K562 (cell line): ENCODE data around the gene PUS7. TPM values are rescaled to one million over a fixed set of nuclear protein-coding genes. Genes with fewer than 3 reads are reported as not detected.

Experiments used
- ATAC-seq: fragments of 200-7000 bp; cut with Tn5 transposase; 3 replicates; pipeline ENCODE4 v1.9.1; 2020; ENCODE audit warnings: moderate library complexity
- BruUV-seq: library from RNA; stranded (reverse); fragments of 400-500 nt; replicated peaks from 2 replicates; lab custom pipeline; 2021; lab: Mats Ljungman, UMichigan
- CTCF ChIA-PET: fragments of 300-600 bp; formaldehyde crosslinking; extraction: SDS; loops from one replicate; lab custom pipeline; 2021; ENCODE audit warnings: low intra/inter-chr PET ratio; lab: Yijun Ruan, JAX
- POLR2A ChIA-PET: fragments of 300-600, 350-650 bp; sonication (Branson Sonifier 250); formaldehyde crosslinking; extraction: SDS; loops from one replicate; lab custom pipeline; 2021; ENCODE audit warnings: antibody characterized with exemption, inconsistent platforms; lab: Yijun Ruan, JAX
- DNase-seq, 4 experiments: peaks; one replicate each; pipeline versions ENCODE4 v3.0.0 to v3.0.0-alpha.2; 2011 to 2018; ENCODE audit warnings: low spot score in 3 of 4, mixed read lengths in 3 of 4; ENCODE audit errors: extremely low read depth in 1 of 4
- FAIRE-seq: peaks from 2 replicates; lab custom pipeline; 2011; peaks lifted over from hg19 to GRCh38; lab: Jason Lieb, UNC
- H2AFZ ChIP-seq: 2 replicates; pipeline ENCODE4 v1.6.0; 2011; ENCODE audit warnings: low read depth, low read length, control low read depth, inconsistent platforms
- H3K27ac ChIP-seq: fragments of 200-600 bp; 3 replicates; pipeline ENCODE4 v1.8.0; 2011; ENCODE audit warnings: low read depth, mild to moderate bottlenecking, control low read depth, inconsistent platforms, low read length, moderate library complexity, mixed read lengths; ENCODE audit errors: extremely low read depth
- H3K27me3 ChIP-seq, 2 experiments: fragments of 300-600 bp in 1 of 2; 2 replicates in 1 of 2; 3 replicates in 1 of 2; pipeline versions ENCODE4 v1.6.0 to v1.8.0; 2011; ENCODE audit warnings: inconsistent platforms in 2 of 2, low read length in 2 of 2, mild to moderate bottlenecking in 1 of 2, mixed read lengths in 1 of 2, moderate library complexity in 1 of 2; ENCODE audit not compliant: control insufficient read depth in 2 of 2, insufficient read depth in 2 of 2
- H3K36me3 ChIP-seq: fragments of 300-600 bp; 3 replicates; pipeline ENCODE4 v1.8.0; 2011; ENCODE audit warnings: mild to moderate bottlenecking, low read length, inconsistent platforms; ENCODE audit not compliant: control insufficient read depth, insufficient read depth
- H3K4me1 ChIP-seq, 2 experiments: fragments of 200-600 bp in 1 of 2; replicated peaks in 1 of 2; 2 replicates in 1 of 2; 3 replicates in 1 of 2; pipeline versions ENCODE4 v1.5.1 to v1.8.0; 2011; ENCODE audit warnings: inconsistent platforms in 2 of 2, low read length in 2 of 2, mild to moderate bottlenecking in 1 of 2, mixed read lengths in 1 of 2, moderate library complexity in 1 of 2; ENCODE audit not compliant: control insufficient read depth in 2 of 2, insufficient read depth in 2 of 2
- H3K4me2 ChIP-seq: 2 replicates; pipeline ENCODE4 v1.6.1; 2011; ENCODE audit warnings: low read length, control low read depth, inconsistent platforms, mixed read lengths; ENCODE audit not compliant: insufficient read depth
- H3K4me3 ChIP-seq: fragments of 200-600 bp; sonication (generic), shearing (Covaris generic); 2 replicates; pipeline ENCODE4 v1.5.1; 2016; ENCODE audit warnings: control low read depth, inconsistent platforms
- H3K79me2 ChIP-seq: fragments of 200-600 bp; 3 replicates; pipeline ENCODE4 v1.8.0; 2011; ENCODE audit warnings: low read length, inconsistent platforms; ENCODE audit not compliant: control insufficient read depth, insufficient read depth
- H3K9ac ChIP-seq, 2 experiments: 2 replicates each; pipeline versions ENCODE4 v1.6.0 to v1.6.1; 2011; ENCODE audit warnings: low read depth in 2 of 2, low read length in 2 of 2, control low read depth in 1 of 2, inconsistent platforms in 1 of 2, mild to moderate bottlenecking in 1 of 2, mixed read lengths in 1 of 2; ENCODE audit not compliant: insufficient read depth in 1 of 2
- H3K9me1 ChIP-seq: one replicate; pipeline ENCODE4 v1.6.0; 2011; ENCODE audit warnings: inconsistent platforms, mild to moderate bottlenecking, low read length, moderate library complexity; ENCODE audit not compliant: control insufficient read depth, insufficient read depth
- H3K9me3 ChIP-seq: replicated peaks from 2 replicates; pipeline ENCODE4 v1.5.1; 2011; ENCODE audit warnings: low read depth, low read length, inconsistent platforms; ENCODE audit not compliant: control insufficient read depth, insufficient read depth
- H4K20me1 ChIP-seq: replicated peaks from 2 replicates; pipeline ENCODE4 v1.6.1; 2011; ENCODE audit warnings: low read length, inconsistent platforms, mixed read lengths; ENCODE audit not compliant: control insufficient read depth, insufficient read depth
- ETV1 ChIP-seq: fragments of 450-650 bp; conservative IDR thresholded peaks from 2 replicates; pipeline ENCODE4 v1.6.1; 2016; ENCODE audit warnings: missing genetic modification characterization, control low read depth, low read depth, missing compliant biosample characterization
- FOSL1 ChIP-seq: fragments of 200-800 bp; sonication (Bioruptor generic); conservative IDR thresholded peaks from 2 replicates; pipeline ENCODE4 v1.6.1; 2016; ENCODE audit warnings: missing genetic modification characterization, missing compliant biosample characterization
- GATAD2B ChIP-seq: fragments of 450-650 bp; IDR thresholded peaks from 2 replicates; pipeline ENCODE4 v1.6.1; 2017; ENCODE audit warnings: mild to moderate bottlenecking, borderline replicate concordance
- KDM1A ChIP-seq, 2 experiments: fragments of 450-650 bp; IDR thresholded peaks; 2 replicates each; pipeline ENCODE4 v1.6.1; 2016; ENCODE audit warnings: mild to moderate bottlenecking in 2 of 2
- KDM5B ChIP-seq: fragments of 200-600 bp; sonication (generic); IDR thresholded peaks from 2 replicates; pipeline ENCODE4 v1.6.1; 2012; ENCODE audit warnings: low read depth, mild to moderate bottlenecking, moderate library complexity, low read length, control low read depth, inconsistent platforms; ENCODE audit not compliant: insufficient replicate concordance
- MAFG ChIP-seq: fragments of 450-650 bp; conservative IDR thresholded peaks from 2 replicates; pipeline ENCODE4 v1.6.1; 2016; ENCODE audit warnings: missing genetic modification characterization, missing compliant biosample characterization
- NR3C1 ChIP-seq: sonication (generic); formaldehyde crosslinking; IDR thresholded peaks from 2 replicates; pipeline ENCODE4 v1.8.1; 2022; ENCODE audit warnings: missing genetic modification reagents
- RCOR1 ChIP-seq, 2 experiments: IDR thresholded peaks; 2 replicates each; pipeline ENCODE4 v1.6.1; 2012; ENCODE audit warnings: low read depth in 2 of 2, low read length in 2 of 2, borderline replicate concordance in 1 of 2, improper control_type of control experiment in 1 of 2
- ZNF707 ChIP-seq: fragments of 250-450 bp; sonication (Bioruptor Pico); conservative IDR thresholded peaks from 2 replicates; pipeline ENCODE4 v1.8.0; 2022; ENCODE audit warnings: inconsistent platforms, mild to moderate bottlenecking, moderate library complexity
- WGBS: fragments of 100-300 bp; shearing (Covaris generic); methylation state at CpG from one replicate; pipeline ENCODE4 v1.1.6; 2016; ENCODE audit warnings: low coverage, mixed read lengths; ENCODE audit not compliant: insufficient coverage; ENCODE audit errors: missing lambda C conversion rate; 5-methylcytosine and 5-hydroxymethylcytosine counted together
- in situ Hi-C: fragments of 300-500 bp; cut with MboI; formaldehyde crosslinking; loops from 4 replicates; pipeline ENCODE4 v1.15.0; 2018; ENCODE audit warnings: inconsistent platforms, mixed read lengths
- intact Hi-C: fragments of 100-400 bp; cut with micrococcal nuclease; formaldehyde crosslinking; loops from 2 replicates; pipeline ENCODE4 v1.14.2; 2022
- polyA plus RNA-seq, 8 experiments: library from polyadenylated mRNA; depleted of rRNA in 4 of 8; stranded (reverse) in 5 of 8; unstranded in 3 of 8; fragments of >200 nt; fragmentation: Nextera tagmentation in 2 of 8; fragmentation: Illumina TruSeq in 1 of 8; extraction: Ambion mirVana in 2 of 8; extraction: Trizol in 1 of 8; gene quantifications; 2 replicates each; pipeline versions ENCODE4 v1.2.1 to v1.2.3, GENCODE V29; 2011 to 2014; ENCODE audit warnings: inconsistent platforms in 1 of 8, missing spikeins in 1 of 8
- total RNA-seq, 7 experiments: library from RNA; depleted of rRNA in 6 of 7; stranded (reverse); fragments of >200 nt in 6 of 7; fragmentation: Illumina TruSeq in 2 of 7; extraction: Trizol in 2 of 7; gene quantifications; 2 replicates each; pipeline versions ENCODE4 v1.2.1 to v1.2.3, GENCODE V29; 2011 to 2021; ENCODE audit warnings: low replicate concordance in 1 of 7
- TF ChIP-seq, protein P1 (sequence below), 2 experiments: fragments of 450-650 bp; IDR thresholded peaks; 2 replicates each; pipeline ENCODE4 v1.6.1; 2018; ENCODE audit warnings: mild to moderate bottlenecking in 2 of 2, low read depth in 1 of 2; ENCODE audit not compliant: partially characterized antibody in 2 of 2

The PUS7 gene
- total and polyA plus RNA-seq, 9 of the 15 experiments (the other 6 are each of a cell fraction or from before 2014, with no cell fraction given), result 15.1 to 95.6 (median 63.2) TPM

DNA sequence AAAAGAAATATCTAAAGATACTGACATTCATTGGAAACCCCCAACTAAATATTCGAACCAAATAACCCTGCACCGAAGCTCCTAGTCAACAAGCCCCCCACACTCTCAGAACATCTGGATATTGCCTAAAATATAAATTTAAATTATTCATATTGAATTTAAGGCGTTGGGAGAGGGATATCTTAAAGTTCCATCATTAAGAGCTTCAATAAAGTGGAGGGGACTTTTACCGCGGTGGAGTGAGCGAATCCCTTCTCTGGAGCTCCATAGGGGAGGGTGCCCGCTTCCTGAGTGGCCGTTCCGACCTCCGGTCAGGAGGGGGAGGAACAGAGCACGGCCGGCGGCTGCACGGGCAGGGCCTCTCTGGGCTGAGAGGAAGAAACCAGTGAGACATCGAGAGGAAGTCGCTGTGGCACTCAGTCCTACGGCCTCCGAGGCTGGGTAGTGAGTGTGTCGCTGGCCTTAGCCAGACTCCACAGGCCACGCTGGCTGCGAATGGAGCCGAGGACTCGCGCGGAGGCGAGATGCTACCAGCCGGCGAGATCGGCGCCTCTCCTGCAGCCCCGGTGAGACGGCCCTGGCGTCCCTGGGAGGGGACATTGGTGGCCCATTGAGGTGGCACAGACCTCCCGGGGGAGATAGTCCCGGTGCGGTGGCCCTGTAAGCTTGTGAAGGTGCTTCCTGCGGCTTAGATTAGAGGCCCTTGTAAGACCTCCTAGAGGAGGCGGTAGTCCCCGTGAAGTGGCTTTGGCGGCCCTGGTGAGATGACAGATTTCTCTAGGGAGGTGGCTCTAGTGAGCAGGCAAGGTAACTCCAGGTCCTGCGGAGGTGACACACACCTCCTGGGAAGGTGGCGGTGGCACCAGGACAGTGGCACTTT lies 10.0 kb upstream of the PUS7 start, which contains the start of gene RINT1 (continued):
- TF ChIP-seq, protein P1, sequence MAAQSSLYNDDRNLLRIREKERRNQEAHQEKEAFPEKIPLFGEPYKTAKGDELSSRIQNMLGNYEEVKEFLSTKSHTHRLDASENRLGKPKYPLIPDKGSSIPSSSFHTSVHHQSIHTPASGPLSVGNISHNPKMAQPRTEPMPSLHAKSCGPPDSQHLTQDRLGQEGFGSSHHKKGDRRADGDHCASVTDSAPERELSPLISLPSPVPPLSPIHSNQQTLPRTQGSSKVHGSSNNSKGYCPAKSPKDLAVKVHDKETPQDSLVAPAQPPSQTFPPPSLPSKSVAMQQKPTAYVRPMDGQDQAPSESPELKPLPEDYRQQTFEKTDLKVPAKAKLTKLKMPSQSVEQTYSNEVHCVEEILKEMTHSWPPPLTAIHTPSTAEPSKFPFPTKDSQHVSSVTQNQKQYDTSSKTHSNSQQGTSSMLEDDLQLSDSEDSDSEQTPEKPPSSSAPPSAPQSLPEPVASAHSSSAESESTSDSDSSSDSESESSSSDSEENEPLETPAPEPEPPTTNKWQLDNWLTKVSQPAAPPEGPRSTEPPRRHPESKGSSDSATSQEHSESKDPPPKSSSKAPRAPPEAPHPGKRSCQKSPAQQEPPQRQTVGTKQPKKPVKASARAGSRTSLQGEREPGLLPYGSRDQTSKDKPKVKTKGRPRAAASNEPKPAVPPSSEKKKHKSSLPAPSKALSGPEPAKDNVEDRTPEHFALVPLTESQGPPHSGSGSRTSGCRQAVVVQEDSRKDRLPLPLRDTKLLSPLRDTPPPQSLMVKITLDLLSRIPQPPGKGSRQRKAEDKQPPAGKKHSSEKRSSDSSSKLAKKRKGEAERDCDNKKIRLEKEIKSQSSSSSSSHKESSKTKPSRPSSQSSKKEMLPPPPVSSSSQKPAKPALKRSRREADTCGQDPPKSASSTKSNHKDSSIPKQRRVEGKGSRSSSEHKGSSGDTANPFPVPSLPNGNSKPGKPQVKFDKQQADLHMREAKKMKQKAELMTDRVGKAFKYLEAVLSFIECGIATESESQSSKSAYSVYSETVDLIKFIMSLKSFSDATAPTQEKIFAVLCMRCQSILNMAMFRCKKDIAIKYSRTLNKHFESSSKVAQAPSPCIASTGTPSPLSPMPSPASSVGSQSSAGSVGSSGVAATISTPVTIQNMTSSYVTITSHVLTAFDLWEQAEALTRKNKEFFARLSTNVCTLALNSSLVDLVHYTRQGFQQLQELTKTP (IDR thresholded peaks at IDR 0.05; ENCODE audit: low read depth in 1 of 2, partially characterized antibody in 2 of 2), result peak in 1 of 2 experiments; percentile 77

DNA sequence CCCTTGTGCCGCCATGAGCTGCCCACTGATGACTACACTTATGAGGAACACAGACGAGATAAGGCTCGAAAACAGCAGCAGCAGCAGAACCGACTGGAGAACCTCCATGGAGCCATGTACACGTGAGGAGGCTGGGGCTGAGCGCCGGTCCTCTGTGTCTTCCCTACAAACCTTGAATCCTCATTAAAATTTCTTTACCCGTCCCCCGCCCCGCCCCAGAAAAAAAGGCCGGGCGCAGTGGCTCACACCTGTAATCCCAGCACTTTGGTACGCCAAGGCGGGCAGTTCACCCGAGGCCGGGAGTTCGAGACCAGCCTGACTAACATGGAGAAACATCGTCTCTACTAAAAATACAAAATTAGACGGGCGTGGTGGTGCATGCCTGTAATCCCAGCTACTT lies 8.5 kb upstream of the PUS7 start:
- H3K4me1 ChIP-seq, result peaks cover 10 to 12% of the 10 kb centered on the region in 2 experiments
- in situ Hi-C loops, result no loop called here
- no TSS peak for BruUV-seq
- H3K79me2 ChIP-seq, result peaks cover 33% of the 10 kb centered on the region
- peaks cover 25% of the 10 kb centered on the region; the same call in 2 of the 3 replicates for H3K36me3 ChIP-seq
- FAIRE-seq (no peak), DNase-seq (no peak)
- no peak overlapping the region for H3K9ac ChIP-seq
- H3K4me3 ChIP-seq, result no peak overlapping the region
- H3K27me3 ChIP-seq, result no peaks in the 10 kb centered on the region
- WGBS, result 89% methylated on average over 18 of the region's 20 CpGs
- TF ChIP-seq KDM1A (IDR thresholded peaks at IDR 0.05), result no peak
- no peak for TF ChIP-seq ETV1 (tag)
- TF ChIP-seq MAFG (tag), result no peak
- no peak for TF ChIP-seq KDM5B
- TF ChIP-seq FOSL1 (tag), result no peak
- no peak for TF ChIP-seq ZNF707
- TF ChIP-seq RCOR1 (IDR thresholded peaks at IDR 0.05; ENCODE audit: borderline replicate concordance in 1 of 2, low read depth in 2 of 2, low read length in 2 of 2), result no peak
- no peak for TF ChIP-seq GATAD2B
- TF ChIP-seq NR3C1 (CRISPR knock-in tag), result no peak
- TF ChIP-seq, all 486 proteins: peak for 0
- POLR2A ChIA-PET, result interaction anchor here (1.0 to 1.1 kb wide), 2 partner anchors 9 to 12 kb away, joined by 3 to 5 read pairs; no protein-coding TSS in a partner anchor
- Histone ChIP-seq H4K20me1 (no peaks in the 10 kb centered on the region), H3K9me3 (no peaks in the 10 kb centered on the region), H3K27ac (no peak overlapping the region), H3K9me1 (no peaks in the 10 kb centered on the region), H2AFZ (no peak overlapping the region), H3K4me2 (no peak overlapping the region)
- intact Hi-C loops, result no loop called here
- CTCF ChIA-PET, result no interaction called here
- ATAC-seq, result no peak
